Fibroblast of mammary gland (primary cell): ENCODE data around the gene TXNDC11.

Experiments
- DNase-seq: peaks from one replicate; pipeline ENCODE4 v3.0.0-alpha.2; 2010; ENCODE audit warnings: low read depth
- H3K4me3 ChIP-seq: 2 replicates; pipeline ENCODE4 v1.5.1; 2011; ENCODE audit warnings: low read depth, mild to moderate bottlenecking, low read length, moderate library complexity; ENCODE audit not compliant: control insufficient read depth
- TF ChIP-seq, protein P1 (sequence below): conservative IDR thresholded peaks from 2 replicates; pipeline ENCODE4 v1.5.1; 2011; ENCODE audit warnings: low read depth, low read length, inconsistent platforms; ENCODE audit not compliant: control insufficient read depth, insufficient read depth

The TXNDC11 gene

GRCh38 chr16:11722468-11722808 is 20.2 kb downstream of the TXNDC11 start:
- no peak for DNase-seq

GRCh38 chr16:11721781-11722467 is 20.7 kb downstream of the TXNDC11 start:
- TF ChIP-seq, protein P1, sequence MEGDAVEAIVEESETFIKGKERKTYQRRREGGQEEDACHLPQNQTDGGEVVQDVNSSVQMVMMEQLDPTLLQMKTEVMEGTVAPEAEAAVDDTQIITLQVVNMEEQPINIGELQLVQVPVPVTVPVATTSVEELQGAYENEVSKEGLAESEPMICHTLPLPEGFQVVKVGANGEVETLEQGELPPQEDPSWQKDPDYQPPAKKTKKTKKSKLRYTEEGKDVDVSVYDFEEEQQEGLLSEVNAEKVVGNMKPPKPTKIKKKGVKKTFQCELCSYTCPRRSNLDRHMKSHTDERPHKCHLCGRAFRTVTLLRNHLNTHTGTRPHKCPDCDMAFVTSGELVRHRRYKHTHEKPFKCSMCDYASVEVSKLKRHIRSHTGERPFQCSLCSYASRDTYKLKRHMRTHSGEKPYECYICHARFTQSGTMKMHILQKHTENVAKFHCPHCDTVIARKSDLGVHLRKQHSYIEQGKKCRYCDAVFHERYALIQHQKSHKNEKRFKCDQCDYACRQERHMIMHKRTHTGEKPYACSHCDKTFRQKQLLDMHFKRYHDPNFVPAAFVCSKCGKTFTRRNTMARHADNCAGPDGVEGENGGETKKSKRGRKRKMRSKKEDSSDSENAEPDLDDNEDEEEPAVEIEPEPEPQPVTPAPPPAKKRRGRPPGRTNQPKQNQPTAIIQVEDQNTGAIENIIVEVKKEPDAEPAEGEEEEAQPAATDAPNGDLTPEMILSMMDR = no peak
- no peak for DNase-seq
- H3K4me3 ChIP-seq = no peak overlapping the region

More at GRCh38 chr16:11722468-11722808, 20.2 kb downstream of the TXNDC11 start:
- TF ChIP-seq, protein P1 = no peak
- H3K4me3 ChIP-seq = no peak overlapping the region

- no peak for DNase-seq
- no peak overlapping the region for H3K4me3 ChIP-seq
- TF ChIP-seq, protein P1 = no peak
Observed at GRCh38 chr16:11719762-11720161, 22.9 kb downstream of the TXNDC11 start.

DNA sequence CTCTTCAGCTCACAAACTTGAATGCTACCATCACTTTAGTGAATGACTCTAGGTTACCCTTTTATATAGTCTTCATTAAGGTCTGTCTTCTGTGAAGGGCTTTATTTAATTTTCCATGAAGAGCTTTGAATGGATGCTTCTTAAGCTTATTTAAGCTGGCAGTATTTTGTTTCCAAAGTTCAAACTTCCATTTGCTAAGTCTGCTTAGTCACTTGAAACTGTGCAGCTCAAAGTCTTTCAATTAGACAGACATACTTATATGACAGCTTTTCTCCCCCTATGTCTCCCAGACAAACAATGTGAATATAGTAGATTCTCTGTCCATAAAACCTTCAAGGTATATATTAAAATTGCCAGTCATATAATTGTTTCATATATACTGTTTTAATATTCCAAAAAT is 23.5 kb downstream of the TXNDC11 start:
- DNase-seq = no peak
- TF ChIP-seq, protein P1 = no peak
- H3K4me3 ChIP-seq = no peak overlapping the region

GRCh38 chr16:11717811-11718210 is 24.8 kb downstream of the TXNDC11 start:
- H3K4me3 ChIP-seq = no peak overlapping the region
- DNase-seq = no peak
- TF ChIP-seq, protein P1 = no peak

DNA sequence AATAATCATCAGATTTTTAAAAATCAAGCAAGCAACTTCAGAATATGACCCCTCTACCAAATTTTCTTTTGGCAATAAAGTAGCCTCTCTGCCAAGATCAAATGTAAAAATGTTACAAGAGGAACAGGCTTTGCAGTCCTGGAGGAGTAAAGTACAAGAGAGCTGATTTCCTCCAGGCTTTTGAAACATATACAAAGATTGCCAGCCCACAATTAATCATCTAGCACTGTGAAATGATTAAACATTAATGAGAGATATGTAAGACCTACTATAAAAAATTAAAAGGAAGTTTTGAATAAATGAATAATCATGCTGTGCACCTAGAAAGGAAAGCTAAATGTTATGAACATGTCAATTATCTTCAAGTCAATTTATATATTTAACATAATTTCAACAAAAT is 26.3 kb downstream of the TXNDC11 start:
- TF ChIP-seq, protein P1 = no peak
- no peak for DNase-seq
- H3K4me3 ChIP-seq = no peak overlapping the region

- TF ChIP-seq, protein P1 = no peak
- H3K4me3 ChIP-seq = no peak overlapping the region
- no peak for DNase-seq
Observed at GRCh38 chr16:11715246-11715947, 27.3 kb downstream of the TXNDC11 start.
